Loucy (cell line): ENCODE results near the gene NFATC4.

Source experiments
- EZH2phosphoT487 ChIP-seq: fragments of 200-600 bp; IDR thresholded peaks from 2 replicates; pipeline ENCODE4 v1.6.1; 2018; ENCODE audit warnings: antibody characterized with exemption, mild to moderate bottlenecking, moderate library complexity, borderline replicate concordance
- TF ChIP-seq, protein P1 (sequence below): fragments of 200-600 bp; sonication (generic); conservative IDR thresholded peaks from 2 replicates; pipeline ENCODE4 v1.5.1; 2014; ENCODE audit warnings: mild to moderate bottlenecking, antibody characterized with exemption, low read length

DNA sequence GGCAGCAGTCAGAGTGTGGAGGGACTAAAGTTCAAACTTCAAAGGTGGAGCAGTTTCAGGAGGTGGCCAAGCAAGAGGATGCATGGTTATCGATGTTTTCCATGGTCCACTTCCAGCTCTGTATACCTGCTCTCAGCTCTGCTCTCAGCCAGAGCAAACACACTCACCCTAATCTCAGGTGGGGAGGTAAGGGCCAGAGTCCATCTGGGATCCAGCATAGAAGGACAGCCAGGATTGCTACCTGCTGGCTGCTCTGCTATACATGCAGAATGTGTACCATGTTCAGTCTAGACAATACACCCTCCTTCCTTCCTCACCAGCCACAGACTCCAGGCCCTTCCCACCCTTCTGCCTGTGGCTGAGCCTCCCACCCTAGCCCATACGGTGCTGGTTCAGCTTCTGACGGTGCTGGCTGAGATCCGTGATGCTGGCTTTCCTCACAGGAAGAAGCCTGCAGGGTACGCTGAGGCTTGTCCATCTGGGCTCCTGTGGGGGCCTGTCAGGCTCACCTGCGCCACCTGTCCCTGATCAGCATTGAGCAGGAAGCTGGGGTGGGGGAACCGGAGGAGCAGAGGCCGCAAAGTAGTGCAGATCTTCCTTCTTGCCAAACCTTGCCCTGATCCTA lies 59.0 kb downstream of the NFATC4 start:
- TF ChIP-seq, protein P1, sequence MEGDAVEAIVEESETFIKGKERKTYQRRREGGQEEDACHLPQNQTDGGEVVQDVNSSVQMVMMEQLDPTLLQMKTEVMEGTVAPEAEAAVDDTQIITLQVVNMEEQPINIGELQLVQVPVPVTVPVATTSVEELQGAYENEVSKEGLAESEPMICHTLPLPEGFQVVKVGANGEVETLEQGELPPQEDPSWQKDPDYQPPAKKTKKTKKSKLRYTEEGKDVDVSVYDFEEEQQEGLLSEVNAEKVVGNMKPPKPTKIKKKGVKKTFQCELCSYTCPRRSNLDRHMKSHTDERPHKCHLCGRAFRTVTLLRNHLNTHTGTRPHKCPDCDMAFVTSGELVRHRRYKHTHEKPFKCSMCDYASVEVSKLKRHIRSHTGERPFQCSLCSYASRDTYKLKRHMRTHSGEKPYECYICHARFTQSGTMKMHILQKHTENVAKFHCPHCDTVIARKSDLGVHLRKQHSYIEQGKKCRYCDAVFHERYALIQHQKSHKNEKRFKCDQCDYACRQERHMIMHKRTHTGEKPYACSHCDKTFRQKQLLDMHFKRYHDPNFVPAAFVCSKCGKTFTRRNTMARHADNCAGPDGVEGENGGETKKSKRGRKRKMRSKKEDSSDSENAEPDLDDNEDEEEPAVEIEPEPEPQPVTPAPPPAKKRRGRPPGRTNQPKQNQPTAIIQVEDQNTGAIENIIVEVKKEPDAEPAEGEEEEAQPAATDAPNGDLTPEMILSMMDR = no peak
- no peak for TF ChIP-seq EZH2phosphoT487
